ENCODE results near the gene MUC6.

The MUC6 gene

DNA sequence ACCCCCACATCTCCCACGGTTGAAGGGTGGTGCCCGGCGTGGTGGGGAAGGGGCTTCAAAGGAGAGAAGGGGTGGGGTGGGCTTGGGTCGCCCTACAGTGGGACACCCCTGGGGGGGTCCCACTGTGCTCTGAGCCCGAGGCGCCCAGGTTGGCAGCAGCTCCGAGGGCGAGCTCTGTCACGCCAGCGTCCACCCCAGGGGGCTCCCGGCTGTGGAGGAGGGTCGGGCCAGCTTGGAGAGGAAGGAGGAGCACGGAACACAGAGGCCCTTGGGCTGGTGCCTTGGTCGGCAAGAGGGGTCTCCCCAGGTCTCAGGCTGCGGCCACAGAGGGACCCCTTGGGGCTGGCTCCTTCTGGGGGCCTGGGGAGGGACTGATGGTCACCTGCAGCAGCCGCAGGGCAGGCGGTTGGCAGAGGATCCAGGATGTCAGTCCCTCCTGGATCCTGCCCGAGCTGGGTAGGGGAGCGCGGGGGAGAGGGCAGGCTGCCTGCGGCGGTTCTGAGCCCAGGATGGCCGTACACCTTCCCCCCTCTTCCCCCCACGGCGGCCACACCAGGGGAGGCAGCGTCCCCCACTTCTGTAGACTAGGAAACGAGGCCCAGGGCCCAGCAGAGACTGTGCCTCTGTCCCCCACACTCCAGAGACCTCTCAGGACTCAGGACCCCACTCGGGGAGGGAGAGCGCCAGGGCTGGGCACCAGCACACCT lies 788 bp downstream of the MUC6 start:
- DNase-seq: no peak

DNA sequence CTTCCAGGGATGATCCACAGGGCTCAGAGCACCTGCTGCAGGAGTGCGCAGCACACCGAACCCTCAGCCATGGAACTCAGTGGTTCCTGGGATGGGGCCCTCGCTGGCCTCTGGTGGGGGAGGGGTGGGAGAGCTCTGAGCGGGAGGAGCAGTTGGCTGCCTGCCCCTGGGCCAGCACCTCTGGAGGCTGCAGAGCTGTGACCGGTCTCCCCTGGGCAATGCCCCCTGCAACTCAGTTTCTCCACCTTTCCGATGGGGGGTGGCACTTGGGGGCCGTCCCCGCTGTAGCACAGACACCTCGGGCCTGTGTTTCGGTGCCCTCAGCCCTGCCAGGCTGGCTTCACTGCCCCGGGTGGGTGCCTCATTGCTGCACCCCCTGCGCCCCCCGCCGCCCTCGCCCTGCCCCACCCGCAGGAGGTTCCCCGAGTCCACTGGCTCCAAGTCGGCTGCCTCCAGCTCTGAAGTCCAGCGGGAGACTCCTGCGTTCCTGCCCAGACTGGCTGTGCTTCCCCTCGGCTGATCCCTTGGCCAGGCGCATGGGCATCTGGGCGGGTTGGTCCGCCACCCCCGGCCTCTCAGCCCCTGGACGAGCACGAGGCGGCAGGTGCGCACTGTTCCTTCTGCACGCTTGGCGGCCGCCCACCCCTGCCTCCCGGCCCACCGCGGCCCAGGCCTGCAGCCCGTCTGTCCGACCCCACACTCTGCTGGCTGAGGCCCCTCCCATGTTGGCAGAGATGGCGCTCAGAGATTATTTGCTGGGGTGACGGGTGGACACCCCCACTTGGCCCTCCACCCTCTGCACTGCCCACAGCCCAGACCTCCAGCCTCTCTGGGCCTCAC lies 1.8 kb downstream of the MUC6 start:
- no peak for DNase-seq

DNA sequence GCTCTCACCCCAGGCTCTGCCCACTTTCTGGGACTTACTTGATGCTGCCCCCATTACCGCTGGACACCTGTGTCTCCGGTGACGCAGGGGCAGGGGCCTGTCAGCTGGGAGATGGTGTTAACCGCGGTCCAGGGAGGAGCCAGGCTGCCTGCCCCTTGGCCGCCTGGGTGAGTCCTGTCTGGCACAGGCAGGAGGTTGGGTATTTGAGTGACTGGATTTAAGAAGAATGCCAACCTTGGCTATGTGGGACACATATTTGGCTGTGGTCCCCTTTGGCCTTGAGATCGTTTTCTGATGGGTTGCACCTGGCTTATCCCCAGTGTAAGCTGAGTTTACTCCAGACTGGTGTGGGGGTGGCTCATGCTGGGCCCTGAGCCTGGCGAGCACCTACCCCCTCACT lies 2.5 kb downstream of the MUC6 start:
- no peak for DNase-seq

DNA sequence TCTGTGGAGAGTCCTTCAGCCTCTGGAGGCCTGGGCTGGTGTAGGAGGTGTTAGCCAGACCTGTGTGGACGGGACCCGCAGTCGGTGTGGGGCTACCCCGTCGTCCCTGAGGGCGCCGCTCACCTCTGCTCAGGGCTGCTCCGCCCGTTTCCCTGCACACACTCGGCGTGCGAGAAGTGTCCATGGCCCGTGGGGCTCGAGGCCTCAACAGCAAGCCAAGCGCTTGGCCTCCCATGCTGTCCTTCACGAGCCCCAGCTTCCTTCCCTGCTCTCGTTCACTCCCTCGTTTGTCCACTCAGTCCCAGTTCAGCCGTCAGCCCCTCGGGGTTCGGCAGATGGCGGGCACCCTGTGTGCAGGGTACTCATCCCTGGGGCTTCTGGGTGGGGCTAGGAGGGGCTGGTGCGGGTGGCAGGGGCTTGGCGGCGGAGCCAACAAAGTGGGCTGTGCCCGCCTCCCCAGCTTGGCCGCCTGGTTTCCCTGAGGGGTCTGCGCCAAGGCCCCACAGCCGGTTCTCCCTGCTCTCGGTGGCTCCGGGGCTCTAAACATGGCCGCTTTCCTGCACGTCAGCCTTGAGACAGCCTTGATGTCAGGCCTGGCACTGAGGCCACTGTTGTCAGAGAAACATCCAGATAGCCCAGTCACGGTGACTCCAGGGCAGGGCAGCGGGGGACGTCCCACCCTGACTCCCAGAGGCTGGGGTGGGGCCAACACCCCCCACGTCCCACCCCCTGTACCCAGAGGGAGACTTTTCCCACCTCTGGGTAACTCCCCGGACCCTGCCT lies 3.3 kb downstream of the MUC6 start:
- DNase-seq: no peak

DNA sequence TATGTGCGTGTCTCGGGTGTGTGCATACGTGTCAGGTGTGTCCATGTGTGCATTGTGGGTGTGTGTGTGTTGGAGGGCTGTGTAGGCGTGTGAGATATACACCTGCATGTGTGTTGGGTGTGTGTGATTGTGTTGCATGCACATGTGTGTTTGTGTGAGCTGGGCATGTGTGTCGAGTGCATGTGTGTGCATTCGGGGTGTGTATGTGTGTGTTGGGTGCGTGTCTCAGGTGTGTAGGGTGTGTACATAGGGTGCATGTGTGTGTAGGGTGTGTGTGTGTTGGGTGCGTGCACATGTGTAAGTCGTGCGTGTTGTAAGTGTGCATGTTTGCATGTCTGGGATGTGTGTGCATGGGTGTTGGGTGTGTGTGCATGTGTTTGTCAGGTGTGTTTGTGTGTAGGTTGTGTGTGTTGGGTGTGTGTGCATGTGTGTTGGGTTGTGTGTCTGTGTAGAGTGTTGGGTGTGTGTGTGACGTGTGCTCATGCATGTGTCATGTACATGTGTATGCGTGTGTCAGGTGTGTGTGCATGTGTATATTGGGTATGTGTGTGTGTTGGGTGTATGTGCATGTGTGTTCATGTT lies 4.1 kb downstream of the MUC6 start:
- DNase-seq: no peak

DNA sequence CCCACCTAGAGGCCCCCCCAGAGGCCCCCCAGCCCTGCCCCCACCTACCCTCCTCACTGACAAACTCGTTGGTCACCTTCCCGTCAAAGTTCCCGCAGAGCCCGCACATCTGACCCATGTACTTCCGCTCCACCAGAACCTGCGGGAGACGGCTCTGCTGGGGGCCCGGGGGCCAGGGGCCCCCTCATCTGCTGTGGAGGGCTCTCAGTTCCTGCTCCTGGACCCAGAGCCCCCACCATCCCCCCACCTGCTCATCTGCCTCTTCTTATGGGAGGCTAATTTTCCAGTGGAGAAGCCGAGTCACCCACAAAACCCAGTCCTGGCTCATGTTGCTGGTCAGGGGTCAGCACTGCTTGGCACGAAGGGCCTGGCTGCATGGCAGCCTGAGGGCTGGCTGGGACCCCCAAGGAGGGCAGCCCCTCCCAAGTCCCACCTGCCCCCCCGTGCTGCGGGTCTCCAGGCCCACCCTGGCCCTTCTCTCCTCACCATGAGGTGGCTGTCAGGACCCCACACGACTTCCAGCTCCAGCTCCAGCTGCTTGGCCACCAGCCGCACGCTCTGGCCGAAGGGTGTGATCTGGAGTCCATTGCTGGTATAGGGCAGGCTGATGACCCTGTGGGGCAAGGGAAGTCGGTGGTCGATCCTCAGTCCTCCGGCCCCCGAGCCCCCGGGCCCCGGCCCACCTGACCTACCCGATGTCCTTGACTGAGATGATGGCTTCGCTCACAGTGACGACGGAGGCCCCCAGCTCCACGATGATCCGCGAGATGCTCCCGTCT lies 5.2 kb downstream of the MUC6 start:
- no peak for DNase-seq

DNA sequence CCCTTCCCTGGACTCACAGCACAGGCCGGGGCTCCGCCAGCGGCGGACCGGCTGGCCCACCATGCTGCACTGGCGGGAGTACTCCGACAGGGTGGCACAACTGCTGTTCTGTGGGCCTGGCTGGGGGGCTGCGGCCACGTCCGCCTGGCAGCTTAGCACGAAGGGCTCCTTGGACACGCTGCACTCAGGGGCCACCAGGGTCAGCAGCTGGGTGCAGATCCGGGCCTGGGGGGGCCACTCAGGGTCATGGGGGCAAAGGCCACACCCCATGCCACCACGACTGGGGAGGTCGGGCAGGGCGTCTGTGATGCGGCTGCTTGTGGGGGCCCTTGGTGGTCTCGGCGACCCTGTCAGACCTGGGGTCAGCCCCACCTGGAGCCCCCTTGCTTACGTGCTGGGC lies 6.0 kb downstream of the MUC6 start:
- no peak for DNase-seq

DNA sequence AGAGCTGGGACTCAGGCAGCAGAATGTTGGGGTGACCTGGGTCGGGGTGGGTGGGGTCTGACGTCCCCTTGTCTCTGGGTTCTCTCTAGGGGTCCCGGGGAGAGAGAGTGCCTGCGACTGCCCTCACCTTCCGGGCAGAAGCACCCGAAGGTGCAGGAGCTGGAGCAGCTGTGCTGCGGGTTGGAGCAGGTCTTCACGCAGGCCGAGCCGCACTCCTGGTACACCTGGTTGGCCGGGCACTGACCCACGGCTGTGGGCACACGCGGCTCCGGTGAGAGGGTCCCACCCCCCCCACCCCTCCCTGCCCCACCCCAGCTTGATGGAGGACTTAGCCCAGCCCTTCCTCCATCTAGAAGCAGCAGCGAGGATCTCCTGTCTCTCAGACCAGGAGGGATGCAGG lies 6.4 kb downstream of the MUC6 start:
- no peak for DNase-seq

DNA sequence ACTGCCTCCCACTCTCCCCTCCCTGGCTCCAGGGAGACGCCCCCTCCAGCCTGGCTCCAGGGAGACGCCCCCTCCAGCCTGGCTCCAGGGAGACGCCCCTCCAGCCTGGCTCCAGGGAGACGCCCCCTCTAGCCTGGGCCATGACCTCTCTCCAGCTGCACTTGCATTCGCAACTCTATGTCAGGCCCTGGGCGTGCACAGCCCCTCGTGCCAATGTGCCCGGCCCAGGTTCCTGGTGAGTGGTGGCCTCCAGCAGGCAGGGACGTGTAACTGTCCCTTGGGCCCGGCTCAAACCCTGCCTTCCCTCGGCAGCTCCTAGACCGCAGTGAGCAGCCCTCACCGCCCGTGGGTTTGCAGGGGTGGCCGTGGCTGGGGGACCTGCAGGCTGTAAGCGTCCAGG lies 6.9 kb downstream of the MUC6 start:
- DNase-seq: no peak

DNA sequence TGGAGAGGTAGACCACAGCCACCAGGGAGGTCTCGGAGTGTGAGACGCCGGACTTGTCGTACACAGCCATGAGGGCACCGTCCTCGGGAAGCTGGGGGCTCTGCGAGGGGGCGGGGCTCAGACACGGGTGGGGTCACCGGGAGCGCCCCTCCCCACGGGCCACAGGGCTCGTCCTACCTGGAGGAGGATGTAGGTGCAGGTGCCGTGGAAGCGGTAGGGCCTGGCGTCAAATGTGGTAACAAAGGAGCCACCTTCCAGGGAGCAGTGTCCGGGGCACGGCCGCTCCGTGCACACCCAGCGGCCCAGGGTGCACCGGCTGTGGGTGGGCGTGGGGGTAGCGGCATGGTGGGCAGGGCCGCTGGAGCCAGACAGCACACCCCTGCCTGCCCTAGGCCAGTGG lies 7.5 kb downstream of the MUC6 start:
- no peak for DNase-seq

DNA sequence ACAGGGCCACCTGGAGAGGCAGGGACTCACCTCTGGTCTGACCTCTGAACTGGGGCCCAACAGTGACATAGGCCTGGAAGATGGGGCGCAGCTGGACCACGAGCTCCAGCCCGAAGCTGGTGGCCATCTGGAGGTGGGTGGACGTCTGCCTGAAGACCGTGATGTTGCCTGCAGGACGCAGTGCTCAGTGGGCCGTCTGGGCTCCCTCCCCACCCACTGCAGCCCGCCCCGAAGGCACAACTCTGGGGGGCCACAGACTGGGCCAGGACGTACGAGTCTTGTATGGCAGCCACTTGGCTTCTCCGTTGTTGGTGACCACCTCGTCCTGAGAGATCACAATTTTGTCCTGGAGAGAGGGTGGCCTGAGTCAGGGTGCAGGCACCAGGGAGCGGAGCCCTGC lies 7.9 kb downstream of the MUC6 start:
- DNase-seq: no peak

DNA sequence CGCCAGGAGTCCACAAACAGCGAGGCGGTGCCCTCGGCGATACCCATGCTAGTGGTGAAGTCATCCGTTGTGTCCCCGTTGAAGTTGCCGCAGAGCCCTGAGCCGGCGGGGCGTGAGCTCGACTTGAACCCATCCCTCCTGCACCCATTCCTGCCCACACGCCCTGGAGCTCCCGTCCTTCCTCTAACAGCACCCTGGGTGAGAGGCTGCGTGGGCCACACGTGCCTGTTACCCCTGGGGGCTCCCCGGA lies 8.3 kb downstream of the MUC6 start:
- no peak for DNase-seq

DNA sequence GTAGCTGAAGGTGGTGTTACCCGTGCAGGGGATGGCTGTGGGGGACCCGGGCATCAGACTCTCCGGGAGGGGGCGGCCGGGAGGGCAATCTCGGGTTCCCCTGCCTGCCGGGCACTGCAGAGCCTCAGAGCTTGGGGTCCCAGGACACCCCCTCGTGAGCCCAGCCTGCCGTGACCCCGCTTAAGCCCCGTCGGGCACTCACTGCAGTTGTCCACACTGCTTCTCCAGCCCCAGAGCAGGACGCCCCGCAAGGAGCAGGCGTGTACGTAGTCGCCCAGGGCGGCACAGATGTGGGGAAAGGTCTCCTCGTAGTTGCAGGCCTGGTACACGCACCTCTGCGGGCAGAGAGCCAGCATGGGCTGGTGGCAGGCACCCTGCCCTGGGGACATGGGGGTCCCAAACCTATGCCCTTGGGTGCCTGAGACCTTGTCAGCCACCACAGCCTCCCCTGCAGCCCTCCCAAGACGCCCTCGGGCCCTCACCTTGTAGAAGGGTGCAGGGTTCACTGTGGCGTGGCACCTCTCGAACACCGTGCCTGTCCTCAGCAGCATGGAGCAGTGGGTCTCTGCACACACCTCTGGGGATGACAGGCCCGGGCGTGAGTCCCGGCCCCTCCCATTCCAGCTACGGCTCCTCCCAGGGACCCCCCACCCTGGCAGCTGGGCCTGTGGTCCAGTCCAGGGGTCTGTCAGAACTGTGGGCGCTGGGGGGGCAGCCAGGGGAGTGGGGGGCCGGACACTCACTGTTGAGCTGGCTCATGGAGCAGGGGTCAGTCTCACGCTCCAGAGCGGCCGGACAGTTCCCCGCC lies 8.8 kb downstream of the MUC6 start:
- no peak for DNase-seq

DNA sequence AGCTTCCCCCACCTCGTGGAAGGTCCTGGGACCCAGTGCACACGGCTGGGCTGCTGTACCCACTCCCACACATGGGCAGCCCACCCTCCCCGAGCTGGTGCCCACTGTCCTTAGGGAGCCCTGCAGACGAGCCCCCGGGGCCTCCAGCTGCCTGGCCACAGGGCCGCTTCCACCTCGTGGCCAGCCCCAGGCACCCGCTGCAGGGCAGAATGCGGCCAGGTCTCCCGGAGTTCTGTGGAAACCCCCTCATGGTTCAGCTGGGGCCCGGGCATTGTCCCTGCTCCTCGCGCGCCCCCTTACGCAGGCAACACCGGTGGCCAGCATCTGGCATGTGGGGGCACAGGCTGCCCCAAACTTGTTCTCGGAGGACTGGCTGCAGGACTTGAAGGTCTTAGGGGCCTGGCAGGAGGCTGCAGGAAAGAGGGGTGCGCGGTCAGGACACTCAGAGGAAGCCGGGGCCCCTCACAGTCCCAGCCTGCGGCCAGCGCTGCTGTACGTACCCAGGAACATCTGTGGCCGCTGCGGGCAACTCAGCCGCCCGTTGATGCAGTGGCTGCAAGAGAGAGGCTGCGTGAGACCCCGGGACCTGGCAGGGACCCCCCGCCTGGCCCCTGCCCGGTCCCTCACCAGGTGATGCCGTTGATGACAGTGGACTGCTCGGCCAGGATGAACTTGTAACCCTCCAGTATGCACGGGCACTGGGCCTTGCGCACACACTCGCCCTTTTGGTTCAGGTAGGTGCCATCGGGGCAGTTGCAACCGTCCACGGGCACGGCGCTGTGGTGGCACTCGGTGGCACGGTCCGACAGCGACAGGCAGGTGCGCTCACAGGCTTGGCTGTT lies 9.7 kb downstream of the MUC6 start:
- no peak for DNase-seq

DNA sequence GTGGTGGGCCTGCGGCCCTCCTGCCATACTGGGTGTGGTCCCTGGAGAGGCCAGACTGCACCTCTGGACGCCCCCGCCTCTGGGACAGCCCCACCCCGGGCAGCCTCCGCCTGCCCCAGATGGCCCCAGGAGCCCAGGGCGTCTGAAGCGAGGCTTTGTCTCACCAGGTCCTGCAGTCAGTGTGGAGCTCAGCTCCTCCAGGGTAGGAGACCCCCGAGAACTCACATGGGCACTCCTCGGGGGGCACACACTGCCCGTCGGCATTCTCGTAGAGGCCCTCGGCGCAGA lies 10.4 kb downstream of the MUC6 start:
- no peak for DNase-seq

DNA sequence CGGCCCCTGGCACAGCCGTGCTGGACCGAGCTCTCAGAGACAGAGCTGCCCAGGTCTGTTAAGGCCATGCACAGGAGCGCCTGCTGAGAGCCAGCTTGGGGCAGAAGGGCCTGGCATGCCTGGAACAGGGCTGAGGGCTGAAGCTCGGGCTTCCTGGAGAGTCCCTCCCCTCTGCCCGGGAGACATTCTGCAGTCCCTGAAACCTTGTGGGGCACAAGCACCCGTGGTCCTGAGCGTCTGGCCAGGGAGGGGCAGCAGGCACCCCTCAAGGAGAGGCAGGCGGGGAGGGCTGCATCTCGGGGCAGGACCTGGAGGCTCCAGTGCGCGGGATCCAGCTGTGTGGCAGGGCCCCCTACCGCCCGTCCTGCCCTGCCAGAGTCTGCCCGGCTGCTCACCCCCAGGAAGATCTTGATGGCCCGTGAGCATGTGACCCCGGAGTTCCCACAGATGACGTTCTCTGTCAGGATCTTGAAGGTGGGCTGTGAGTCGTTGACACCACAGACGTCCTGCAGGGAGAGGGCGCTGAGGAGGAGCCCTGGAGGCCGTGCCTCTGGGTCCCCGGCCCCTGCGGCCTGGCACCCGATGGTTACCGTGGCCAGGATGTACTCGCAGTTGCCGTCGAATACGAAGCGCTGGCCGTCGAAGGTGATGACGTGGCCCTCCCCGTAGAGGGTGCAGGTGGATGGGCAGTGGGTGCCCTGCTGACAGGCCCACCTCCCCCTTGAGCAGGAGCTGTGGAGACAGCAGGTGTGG lies 10.9 kb downstream of the MUC6 start:
- no peak for DNase-seq

DNA sequence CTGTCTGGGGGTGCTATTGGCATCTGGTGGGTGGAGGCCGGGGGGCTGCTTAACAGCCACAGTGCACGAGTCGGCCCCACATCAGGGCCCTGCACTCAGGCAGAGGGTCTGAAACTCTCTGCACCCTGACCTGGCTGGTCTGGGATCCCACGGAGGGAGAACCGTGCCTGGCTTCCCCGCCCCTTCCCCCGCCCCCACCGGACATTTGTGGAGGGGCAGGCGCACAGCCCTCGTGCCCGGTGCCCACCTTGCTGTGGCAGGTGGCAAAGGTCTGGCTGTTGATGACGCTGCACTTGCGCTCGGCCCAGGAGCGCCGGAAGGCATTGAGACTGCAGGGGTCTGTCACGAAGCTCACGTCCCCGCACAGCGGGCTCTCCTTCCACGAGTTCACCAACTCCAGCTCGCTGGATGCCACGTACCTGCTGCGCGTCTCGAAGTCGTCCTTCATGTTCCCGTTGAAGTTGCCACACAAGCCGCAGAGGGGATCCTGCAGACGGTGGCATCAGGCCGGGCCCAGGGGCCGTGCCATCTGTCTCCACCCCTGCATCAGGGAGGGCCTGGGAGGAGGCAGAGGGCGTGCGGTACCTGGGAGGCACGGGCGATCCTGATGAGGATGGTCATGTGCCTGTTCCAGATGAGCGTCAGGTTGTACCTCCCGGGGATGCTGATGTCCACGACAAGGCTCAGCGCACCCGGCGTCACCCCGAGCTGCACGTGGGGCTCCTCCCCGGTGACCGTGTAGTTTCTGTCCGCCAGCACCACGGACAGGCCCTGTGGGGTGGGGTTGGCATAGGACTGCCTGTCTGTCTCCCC lies 11.7 kb downstream of the MUC6 start:
- DNase-seq: no peak

DNA sequence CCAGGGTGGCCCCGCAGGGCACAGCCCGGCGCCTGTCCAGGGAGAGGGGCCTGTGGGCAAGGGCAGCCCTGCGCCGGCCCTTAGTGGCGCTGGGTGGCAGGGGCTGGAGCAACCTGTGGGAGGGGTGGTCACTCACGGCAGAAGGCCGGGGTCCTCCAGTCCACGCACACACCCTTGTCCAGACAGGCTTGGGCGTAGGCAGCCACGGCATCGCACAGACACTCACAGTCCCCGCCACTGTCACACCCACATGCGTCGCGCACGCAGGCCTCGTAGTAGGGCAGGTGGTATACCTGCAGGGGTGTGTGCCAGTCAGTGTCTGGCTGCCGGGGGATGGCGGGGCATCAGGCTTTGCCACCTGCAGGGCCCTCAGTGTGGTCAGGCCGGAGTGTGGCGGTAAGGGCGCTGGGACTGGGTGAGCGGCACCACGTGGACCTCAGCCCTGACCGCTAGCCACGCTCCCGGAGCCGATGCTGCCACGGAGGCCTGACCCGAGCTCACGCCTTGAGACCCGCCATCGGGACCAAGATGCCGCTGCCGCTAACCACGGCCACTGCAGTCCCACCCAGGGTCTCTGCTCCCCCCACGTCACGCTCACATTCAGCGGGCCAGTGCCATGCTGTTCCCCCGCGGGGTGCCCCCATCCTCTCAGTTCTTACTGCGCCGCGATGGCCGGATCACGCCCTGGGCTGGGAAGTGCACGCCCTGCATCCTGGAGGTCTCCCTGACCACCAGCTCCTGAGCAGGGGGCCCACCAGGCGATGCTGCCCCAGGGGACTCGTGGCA lies 12.5 kb downstream of the MUC6 start:
- no peak for DNase-seq

All from kidney glomerular epithelial cell (primary cell).